IMR-90 (cell line): ENCODE measurements around the gene DVL2. TPM values are rescaled to one million over a fixed set of nuclear protein-coding genes. Genes with fewer than 3 reads are reported as not detected.

ENCODE experiments used
- ATAC-seq: fragments of 200-7000 bp; cut with Tn5 transposase; 2 replicates; pipeline ENCODE4 v1.9.1; 2020; ENCODE audit warnings: low read depth, mild to moderate bottlenecking, moderate library complexity
- BruUV-seq: library from RNA; stranded (reverse); fragments of 400-500 nt; replicated peaks from 2 replicates; lab custom pipeline; 2021; lab: Mats Ljungman, UMichigan
- CTCF ChIA-PET: fragments of 300-600 bp; formaldehyde crosslinking; extraction: SDS; loops from one replicate; lab custom pipeline; 2021; ENCODE audit warnings: antibody characterized with exemption; lab: Yijun Ruan, JAX
- POLR2A ChIA-PET: fragments of 300-600 bp; sonication (Branson Sonifier 250); formaldehyde crosslinking; loops from one replicate; lab custom pipeline; 2022; ENCODE audit warnings: antibody characterized with exemption; ENCODE audit not compliant: unreplicated experiment; lab: Charles Lee
- DNase-seq: peaks from one replicate; pipeline ENCODE4 v3.0.0; 2013
- H2AFZ ChIP-seq: replicated peaks from 2 replicates; pipeline ENCODE3; 2013; ENCODE audit warnings: low read length, mild to moderate bottlenecking; ENCODE audit not compliant: poor library complexity
- H2AK5ac ChIP-seq: 2 replicates; pipeline ENCODE4 v1.6.1; 2013; ENCODE audit warnings: low read depth, low read length, inconsistent platforms
- H2AK9ac ChIP-seq: replicated peaks from 2 replicates; pipeline ENCODE3; 2013; ENCODE audit warnings: mild to moderate bottlenecking, low read depth, low read length, moderate library complexity; ENCODE audit not compliant: poor library complexity
- H2BK120ac ChIP-seq: 2 replicates; pipeline ENCODE4 v1.6.1; 2013; ENCODE audit warnings: low read depth, low read length, inconsistent platforms
- H2BK15ac ChIP-seq: 3 replicates; pipeline ENCODE4 v1.6.1; 2013; ENCODE audit warnings: low read depth, low read length, inconsistent platforms
- H2BK20ac ChIP-seq: 2 replicates; pipeline ENCODE4 v1.6.1; 2013; ENCODE audit warnings: low read depth, mild to moderate bottlenecking, inconsistent platforms, low read length, moderate library complexity
- H2BK5ac ChIP-seq: 2 replicates; pipeline ENCODE4 v1.6.1; 2013; ENCODE audit warnings: mild to moderate bottlenecking, low read depth, low read length, inconsistent platforms; ENCODE audit not compliant: poor library complexity, severe bottlenecking
- H3K14ac ChIP-seq: replicated peaks from 2 replicates; pipeline ENCODE4 v1.6.1; 2013; ENCODE audit warnings: low read depth, low read length, inconsistent platforms
- H3K18ac ChIP-seq: 2 replicates; pipeline ENCODE4 v1.6.1; 2013; ENCODE audit warnings: low read depth, low read length, control low read depth
- H3K23ac ChIP-seq: 2 replicates; pipeline ENCODE4 v1.6.1; 2013; ENCODE audit warnings: low read depth, low read length, inconsistent platforms
- H3K27ac ChIP-seq: 2 replicates; pipeline ENCODE4 v1.5.1; 2013; ENCODE audit warnings: mild to moderate bottlenecking, control low read depth, low read length; ENCODE audit not compliant: insufficient read depth
- H3K27me3 ChIP-seq: 2 replicates; pipeline ENCODE4 v1.6.1; 2013; ENCODE audit warnings: low read length; ENCODE audit not compliant: control insufficient read depth, insufficient read depth
- H3K36me3 ChIP-seq: 2 replicates; pipeline ENCODE4 v1.6.1; 2013; ENCODE audit warnings: low read length, mixed read lengths; ENCODE audit not compliant: control insufficient read depth, insufficient read depth
- H3K4ac ChIP-seq: 2 replicates; pipeline ENCODE4 v1.6.1; 2013; ENCODE audit warnings: low read depth, low read length, inconsistent platforms
- H3K4me1 ChIP-seq: 2 replicates; pipeline ENCODE4 v1.6.1; 2013; ENCODE audit warnings: low read length, mixed read lengths; ENCODE audit not compliant: control insufficient read depth, insufficient read depth
- H3K4me2 ChIP-seq: 2 replicates; pipeline ENCODE4 v1.6.1; 2013; ENCODE audit warnings: low read depth, mild to moderate bottlenecking, control low read depth, low read length, moderate library complexity
- H3K4me3 ChIP-seq: 2 replicates; pipeline ENCODE4 v1.5.1; 2013; ENCODE audit warnings: low read depth, mild to moderate bottlenecking, control low read depth, low read length, moderate library complexity; ENCODE audit not compliant: insufficient read depth
- H3K56ac ChIP-seq: 2 replicates; pipeline ENCODE4 v1.6.1; 2013; ENCODE audit warnings: low read length, inconsistent platforms; ENCODE audit not compliant: insufficient read depth; ENCODE audit errors: extremely low read depth
- H3K79me1 ChIP-seq, 2 experiments: 2 replicates each; pipeline ENCODE4 v1.6.1; 2013; ENCODE audit warnings: low read length in 2 of 2, inconsistent platforms in 1 of 2, low read depth in 1 of 2
- H3K9ac ChIP-seq: 2 replicates; pipeline ENCODE4 v1.6.1; 2013; ENCODE audit warnings: low read depth, low read length, control low read depth
- H3K9me1 ChIP-seq: 2 replicates; pipeline ENCODE4 v1.6.1; 2013; ENCODE audit warnings: low read length, inconsistent platforms; ENCODE audit not compliant: insufficient read depth
- H3K9me3 ChIP-seq: 2 replicates; pipeline ENCODE4 v1.6.1; 2013; ENCODE audit warnings: low read length; ENCODE audit not compliant: control insufficient read depth, insufficient read depth
- H4K20me1 ChIP-seq: 2 replicates; pipeline ENCODE4 v1.6.1; 2013; ENCODE audit warnings: low read length, inconsistent platforms; ENCODE audit not compliant: insufficient read depth
- H4K5ac ChIP-seq: 2 replicates; pipeline ENCODE4 v1.6.1; 2013; ENCODE audit warnings: mild to moderate bottlenecking, low read depth, low read length, control low read depth
- H4K8ac ChIP-seq, 2 experiments: 2 replicates each; pipeline ENCODE4 v1.6.1; 2013; ENCODE audit warnings: low read depth in 2 of 2, low read length in 2 of 2, control low read depth in 1 of 2, inconsistent platforms in 1 of 2
- H4K91ac ChIP-seq: 2 replicates; pipeline ENCODE4 v1.6.1; 2013; ENCODE audit warnings: low read depth, low read length, inconsistent platforms; ENCODE audit not compliant: insufficient read depth
- BHLHE40 ChIP-seq: fragments of 150-350 bp; IDR thresholded peaks from 2 replicates; pipeline ENCODE4 v1.6.1; 2016; ENCODE audit warnings: mild to moderate bottlenecking, low read depth, low read length
- CEBPB ChIP-seq: IDR thresholded peaks from 2 replicates; pipeline ENCODE4 v1.6.1; 2012; ENCODE audit warnings: low read depth, low read length, improper control_type of control experiment
- CHD1 ChIP-seq: IDR thresholded peaks from 2 replicates; pipeline ENCODE4 v1.6.1; 2012; ENCODE audit warnings: low read depth, low read length, improper control_type of control experiment
- CTCF ChIP-seq: conservative IDR thresholded peaks from 2 replicates; pipeline ENCODE4 v1.5.1; 2012; ENCODE audit warnings: mild to moderate bottlenecking, low read depth, low read length, improper control_type of control experiment
- FOS ChIP-seq: fragments of 150-350 bp; IDR thresholded peaks from 2 replicates; pipeline ENCODE4 v1.6.1; 2016; ENCODE audit warnings: low read depth, low read length
- MAFK ChIP-seq: IDR thresholded peaks from 2 replicates; pipeline ENCODE4 v1.6.1; 2012; ENCODE audit warnings: low read depth, low read length, improper control_type of control experiment
- MAZ ChIP-seq: IDR thresholded peaks from 2 replicates; pipeline ENCODE4 v1.6.1; 2012; ENCODE audit warnings: low read depth, mild to moderate bottlenecking, low read length, improper control_type of control experiment, moderate library complexity, borderline replicate concordance
- MXI1 ChIP-seq: IDR thresholded peaks from 2 replicates; pipeline ENCODE4 v1.6.1; 2012; ENCODE audit warnings: low read depth, mild to moderate bottlenecking, low read length, moderate library complexity, borderline replicate concordance
- NFE2L2 ChIP-seq: fragments of 150-350 bp; IDR thresholded peaks from 2 replicates; pipeline ENCODE4 v1.6.1; 2016; ENCODE audit warnings: low read depth, mild to moderate bottlenecking, low read length
- POLR2A ChIP-seq: IDR thresholded peaks from 2 replicates; pipeline ENCODE4 v1.6.1; 2012; ENCODE audit warnings: mild to moderate bottlenecking, low read depth, low read length
- RAD21 ChIP-seq: IDR thresholded peaks from 2 replicates; pipeline ENCODE4 v1.6.1; 2012; ENCODE audit warnings: low read length, improper control_type of control experiment
- RCOR1 ChIP-seq: IDR thresholded peaks from 2 replicates; pipeline ENCODE4 v1.6.1; 2012; ENCODE audit warnings: mild to moderate bottlenecking, low read length, improper control_type of control experiment; ENCODE audit not compliant: insufficient replicate concordance
- RFX5 ChIP-seq: IDR thresholded peaks from 2 replicates; pipeline ENCODE4 v1.8.0; 2012; ENCODE audit warnings: low read depth, mild to moderate bottlenecking, low read length, moderate library complexity
- SMC3 ChIP-seq: fragments of 150-350 bp; IDR thresholded peaks from 2 replicates; pipeline ENCODE4 v1.6.1; 2016; ENCODE audit warnings: low read depth, mild to moderate bottlenecking, antibody characterized with exemption, low read length, moderate library complexity
- WGBS, 2 experiments: methylation state at CpG; one replicate each; pipeline versions ENCODE4 v1.1.5 to v1.1.7; 2013; ENCODE audit warnings: missing lambda C conversion rate in 2 of 2; ENCODE audit not compliant: insufficient read length in 1 of 2; ENCODE audit errors: extremely low coverage in 2 of 2; 5-methylcytosine and 5-hydroxymethylcytosine counted together
- dilution Hi-C: fragments of 300-500 bp; cut with HindIII; formaldehyde crosslinking; loops from one replicate; pipeline ENCODE4 v1.14.3; 2018; ENCODE audit warnings: low sequenced_read_pairs; ENCODE audit not compliant: unreplicated experiment
- in situ Hi-C: fragments of 300-500 bp; cut with MboI; formaldehyde crosslinking; loops from 3 replicates; pipeline ENCODE4 v1.14.3; 2019; ENCODE audit warnings: low sequenced_read_pairs, inconsistent platforms, mixed read lengths
- intact Hi-C: fragments of 100-400 bp; cut with micrococcal nuclease; formaldehyde crosslinking; loops from 2 replicates; pipeline ENCODE4 v1.10.0; 2022
- polyA plus RNA-seq, 3 experiments: library from polyadenylated mRNA; depleted of rRNA; stranded (reverse); fragments of >200 nt; gene quantifications; 2 replicates each; pipeline ENCODE4 v1.2.3, GENCODE V29; 2012; ENCODE audit warnings: low replicate concordance in 1 of 3
- total RNA-seq: library from RNA; depleted of rRNA; stranded (reverse); fragments of >200 nt; gene quantifications from 2 replicates; pipeline ENCODE4 v1.2.3, GENCODE V29; 2012

Gene DVL2
- total and polyA plus RNA-seq, 2 of the 4 experiments (the other 2 are of a cell fraction), result 11.8 to 21.3 TPM

- H2BK15ac ChIP-seq, result no peak overlapping the region
- peak overlapping the region; percentile 40 for H3K4me3 ChIP-seq
- H3K9me1 ChIP-seq, result peaks cover 20% of the 10 kb centered on the region
- peaks cover 4 to 79% of the 10 kb centered on the region in 2 experiments; a peak in 3 of 4 replicates for H3K79me1 ChIP-seq
- no peaks in the 10 kb centered on the region for H3K9me3 ChIP-seq
- H3K56ac ChIP-seq, result no peak overlapping the region
- no peak overlapping the region for H2BK20ac ChIP-seq
- peak overlapping the region; percentile 6; the same call in 1 of the 2 replicates for H3K27ac ChIP-seq
- no peak overlapping the region for H2BK5ac ChIP-seq
- ATAC-seq, result peak; percentile 82
- peak overlapping the region; percentile 8; the same call in 1 of the 2 replicates for H3K23ac ChIP-seq
- ChIA-PET CTCF (interaction anchor here (0.8 to 1.1 kb wide), 2 partner anchors 169 to 304 kb away, joined by 3 to 6 read pairs; no protein-coding TSS in a partner anchor), POLR2A (interaction anchor here (1.1 kb wide), 1 partner anchor 10 kb away, joined by 3 read pairs; no protein-coding TSS in a partner anchor)
- H3K4me1 ChIP-seq, result peaks cover 20% of the 10 kb centered on the region
- in situ Hi-C loops (no loop called here), intact Hi-C loops (no loop called here), dilution Hi-C loops (no loop called here)
- no peak overlapping the region; the same call in 1 of the 2 replicates for H2BK120ac ChIP-seq
- no peak overlapping the region for H3K18ac ChIP-seq
- peaks cover 62% of the 10 kb centered on the region for H4K20me1 ChIP-seq
- no peak overlapping the region for H3K14ac ChIP-seq
- no peaks in the 10 kb centered on the region for H3K27me3 ChIP-seq
- H2AFZ ChIP-seq, result peak overlapping the region; percentile 73
- BruUV-seq, result no TSS peak
- peak overlapping the region; percentile 92 for H2AK9ac ChIP-seq
- no peak overlapping the region; a peak in 1 of 4 replicates for H4K8ac ChIP-seq
- no peak overlapping the region for H4K91ac ChIP-seq
- no peaks in the 10 kb centered on the region for H3K36me3 ChIP-seq
- H3K9ac ChIP-seq, result peak overlapping the region; percentile 1; the same call in 1 of the 2 replicates
- no peak overlapping the region for H4K5ac ChIP-seq
- peak overlapping the region; percentile 88 for H3K4me2 ChIP-seq
- peak; percentile 95 for DNase-seq
- 0% methylated on average over 10 of the region's 45 CpGs; no CpG with 5 or more reads in 1 of the 2 experiments for WGBS, 2 experiments
- peak overlapping the region; percentile 40 for H3K4ac ChIP-seq
- H2AK5ac ChIP-seq, result peak overlapping the region; percentile 69; the same call in 1 of the 2 replicates
- TF ChIP-seq NFE2L2, result no peak
- TF ChIP-seq MAZ, result peak; percentile 55; the same call in 1 of the 2 replicates
- TF ChIP-seq RFX5, result peak; percentile 84
- TF ChIP-seq MXI1, result no peak; the same call in 1 of the 2 replicates
- no peak; the same call in 1 of the 2 replicates for TF ChIP-seq POLR2A
- TF ChIP-seq BHLHE40, result no peak
- no peak for TF ChIP-seq RCOR1
- TF ChIP-seq CTCF, result peak; percentile 62
- no peak for TF ChIP-seq FOS
- 0 out of 2 replicates have a peak, but pooled peaks have one; percentile 9 for TF ChIP-seq CEBPB
- no peak for TF ChIP-seq MAFK
- 0 out of 2 replicates have a peak, but pooled peaks have one; percentile 71 for TF ChIP-seq CHD1
- TF ChIP-seq SMC3, result peak; percentile 26; the same call in 1 of the 2 replicates
- TF ChIP-seq RAD21, result peak; percentile 52
These were observed 19.8 kb downstream of the DVL2 start for GRCh38 chr17:7214300-7215135.
